ENCODE data around the gene ZFAND3. TPM values are rescaled to one million over a fixed set of nuclear protein-coding genes. Genes with fewer than 3 reads are reported as not detected.

Gene ZFAND3
- polyA plus RNA-seq, 2 of the 4 experiments (the other 2 are of a cell fraction) = 12.0 to 50.0 TPM

- POLR2A ChIA-PET = no interaction called here
- no peak for ATAC-seq
- no peak for TF ChIP-seq CBX8 (IDR thresholded peaks at IDR 0.05)
- no peak for TF ChIP-seq KDM1A (IDR thresholded peaks at IDR 0.05; ENCODE audit: low read depth)
- TF ChIP-seq ZFP36 (IDR thresholded peaks at IDR 0.05; ENCODE audit: borderline replicate concordance, partially characterized antibody) = no peak
- no peak for TF ChIP-seq RAD21 (conservative IDR thresholded peaks at IDR 0.05 in 1 of 2, IDR thresholded peaks at IDR 0.05 in 1 of 2)
- TF ChIP-seq JUNB (IDR thresholded peaks at IDR 0.05) = no peak
- no peak for TF ChIP-seq MAZ (IDR thresholded peaks at IDR 0.05; ENCODE audit: borderline replicate concordance, low read depth, low read length)
- TF ChIP-seq, protein P1, sequence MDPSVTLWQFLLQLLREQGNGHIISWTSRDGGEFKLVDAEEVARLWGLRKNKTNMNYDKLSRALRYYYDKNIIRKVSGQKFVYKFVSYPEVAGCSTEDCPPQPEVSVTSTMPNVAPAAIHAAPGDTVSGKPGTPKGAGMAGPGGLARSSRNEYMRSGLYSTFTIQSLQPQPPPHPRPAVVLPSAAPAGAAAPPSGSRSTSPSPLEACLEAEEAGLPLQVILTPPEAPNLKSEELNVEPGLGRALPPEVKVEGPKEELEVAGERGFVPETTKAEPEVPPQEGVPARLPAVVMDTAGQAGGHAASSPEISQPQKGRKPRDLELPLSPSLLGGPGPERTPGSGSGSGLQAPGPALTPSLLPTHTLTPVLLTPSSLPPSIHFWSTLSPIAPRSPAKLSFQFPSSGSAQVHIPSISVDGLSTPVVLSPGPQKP (IDR thresholded peaks at IDR 0.05; ENCODE audit: low read depth, low read length) = no peak
- TF ChIP-seq CHD2 (IDR thresholded peaks at IDR 0.05; ENCODE audit: low read length, partially characterized antibody) = no peak
- TF ChIP-seq KDM5A (IDR thresholded peaks at IDR 0.05) = no peak
- TF ChIP-seq ZNF302 (CRISPR knock-in tag; IDR thresholded peaks at IDR 0.05) = no peak
- no peak for TF ChIP-seq HOXA7 (CRISPR knock-in tag; IDR thresholded peaks at IDR 0.05)
- TF ChIP-seq HOXB13 (CRISPR knock-in tag; IDR thresholded peaks at IDR 0.05; ENCODE audit: low read depth) = no peak
- H3K4me1 ChIP-seq = peaks cover 22% of the 10 kb centered on the region
- H3K27ac ChIP-seq = no peak overlapping the region
- no peak overlapping the region for H3K4me3 ChIP-seq
- H3K9me3 ChIP-seq = no peaks in the 10 kb centered on the region
- no peak overlapping the region for H3K4me2 ChIP-seq
- CTCF ChIA-PET = interaction anchor here (0.6 kb wide), 1 partner anchor 67 kb away, joined by 4 read pairs; no protein-coding TSS in a partner anchor
- FAIRE-seq = no peak
- no peak for DNase-seq (ENCODE audit: low read depth in 1 of 2, low spot score in 1 of 2)
These were observed 104.0 kb downstream of the ZFAND3 start for GRCh38 chr6:37923514-37923913.

DNA sequence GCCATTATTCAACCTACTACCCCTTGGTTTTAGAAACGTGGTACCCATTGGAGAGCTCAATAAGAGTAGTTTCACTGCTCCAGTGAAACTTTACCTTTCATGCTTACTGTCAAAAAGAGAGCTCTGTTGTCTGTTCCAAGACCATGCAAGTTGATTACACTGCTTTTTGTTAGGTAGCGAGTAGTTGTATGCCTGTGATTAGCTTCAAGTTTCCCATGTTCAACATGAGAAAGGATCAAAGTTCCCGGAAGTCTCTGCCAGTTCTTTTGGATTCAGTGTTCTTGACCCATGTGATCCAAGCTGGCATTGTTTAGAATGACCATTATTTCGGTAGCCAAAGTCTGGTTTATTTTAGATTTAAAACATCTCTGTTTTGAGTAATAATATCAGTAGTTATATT, 107.1 kb downstream of the ZFAND3 start:
- ChIA-PET CTCF (interaction anchor here (0.7 kb wide), 1 partner anchor 229 kb away, joined by 3 read pairs; the partner anchor contains the start of gene MDGA1), POLR2A (no interaction called here)
- TF ChIP-seq RCOR1 (IDR thresholded peaks at IDR 0.05; ENCODE audit: low read depth, low read length) (no peak), PHF8 (IDR thresholded peaks at IDR 0.05; ENCODE audit: borderline replicate concordance, low read depth) (no peak), ATOH8 (CRISPR knock-in tag; IDR thresholded peaks at IDR 0.05; ENCODE audit: low read depth) (no peak), RFX5 (IDR thresholded peaks at IDR 0.05) (no peak), CHD2 (IDR thresholded peaks at IDR 0.05; ENCODE audit: low read length, partially characterized antibody) (no peak)
- no peak for DNase-seq (ENCODE audit: low read depth in 1 of 2, low spot score in 1 of 2)
- WGBS (ENCODE audit: missing lambda C conversion rate) = 77% methylated on average over 4 of the region's 4 CpGs
- no peak overlapping the region for H3K4me3 ChIP-seq
- no peak overlapping the region for H3K27ac ChIP-seq
- no peak overlapping the region for H3K4me2 ChIP-seq
- ATAC-seq = no peak
- H3K9me3 ChIP-seq = no peaks in the 10 kb centered on the region
- no peaks in the 10 kb centered on the region for H3K4me1 ChIP-seq
- no peak for FAIRE-seq

- DNase-seq (ENCODE audit: low read depth in 1 of 2, low spot score in 1 of 2) (no peak), ATAC-seq (no peak), FAIRE-seq (no peak)
- Histone ChIP-seq H3K9me3 (no peaks in the 10 kb centered on the region), H3K4me2 (no peak overlapping the region), H3K4me3 (no peak overlapping the region), H3K27ac (no peak overlapping the region), H3K4me1 (peaks cover 5% of the 10 kb centered on the region; the same call in 2 of the 3 replicates)
- CTCF ChIA-PET = no interaction called here
- WGBS (ENCODE audit: missing lambda C conversion rate) = 94% methylated on average over 4 of the region's 4 CpGs
- TF ChIP-seq ZC3H11A (IDR thresholded peaks at IDR 0.05) (no peak), BHLHE40 (IDR thresholded peaks at IDR 0.05; ENCODE audit: low read depth, low read length) (no peak), FOSL2 (IDR thresholded peaks at IDR 0.05) (no peak), FOSL2 (CRISPR knock-in tag; IDR thresholded peaks at IDR 0.05) (no peak), POLR2AphosphoS2 (conservative IDR thresholded peaks at IDR 0.05; ENCODE audit: low read length) (no peak), RCOR1 (IDR thresholded peaks at IDR 0.05; ENCODE audit: low read depth, low read length) (no peak), JUNB (IDR thresholded peaks at IDR 0.05) (no peak), HEYL (CRISPR knock-in tag; IDR thresholded peaks at IDR 0.05) (no peak), HOXB5 (CRISPR knock-in tag; IDR thresholded peaks at IDR 0.05) (no peak), RARB (CRISPR knock-in tag; IDR thresholded peaks at IDR 0.05) (no peak), NFE2L2 (conservative IDR thresholded peaks at IDR 0.05; ENCODE audit: low read length) (no peak), CBX8 (IDR thresholded peaks at IDR 0.05) (no peak), HOXB13 (CRISPR knock-in tag; IDR thresholded peaks at IDR 0.05; ENCODE audit: low read depth) (no peak), SMC3 (IDR thresholded peaks at IDR 0.05) (no peak), RFX5 (IDR thresholded peaks at IDR 0.05) (no peak)
- POLR2A ChIA-PET = no interaction called here
These were observed 108.7 kb downstream of the ZFAND3 start for GRCh38 chr6:37928217-37928616.

Measured in A549 (cell line).